ENCODE results near the gene NTN5. TPM values are rescaled to one million over a fixed set of nuclear protein-coding genes. Genes with fewer than 3 reads are reported as not detected.

NTN5 gene
- total and polyA plus RNA-seq, 2 experiments from 2014 or later = 0.52 to 0.94 TPM

- no peaks in the 10 kb centered on the region for H3K9me2 ChIP-seq (ENCODE audit: insufficient read depth)
- H3K36me3 ChIP-seq (ENCODE audit: insufficient read depth) = no peaks in the 10 kb centered on the region
- H3K36me3 Mint-ChIP-seq (ENCODE audit: low read depth) = no peaks in the 10 kb centered on the region; the same call in 2 of the 3 replicates
- H3K27me3 Mint-ChIP-seq (ENCODE audit: insufficient read depth, low read depth, poor library complexity) = peaks cover 20% of the 10 kb centered on the region
- H3F3A ChIP-seq (replicated peaks; ENCODE audit: low read depth) = no peaks in the 10 kb centered on the region
- H3K4me2 ChIP-seq = no peak overlapping the region
- no peak for TF ChIP-seq POLR2AphosphoS5 (IDR thresholded peaks at IDR 0.05; ENCODE audit: low read depth)
- TF ChIP-seq CTCF (conservative IDR thresholded peaks at IDR 0.05; ENCODE audit: low read depth in 2 of 2) = no peak
- TF ChIP-seq STAT1 (IDR thresholded peaks at IDR 0.05; ENCODE audit: unreplicated experiment) = no peak
- no peak for TF ChIP-seq ZNF331 (CRISPR knock-in tag; IDR thresholded peaks at IDR 0.05; ENCODE audit: low read depth)
- TF ChIP-seq ETS1 (IDR thresholded peaks at IDR 0.05) = no peak
- TF ChIP-seq JUNB (IDR thresholded peaks at IDR 0.05; ENCODE audit: unreplicated experiment) = no peak
- TF ChIP-seq REST (IDR thresholded peaks at IDR 0.05; ENCODE audit: unreplicated experiment) = no peak
- TF ChIP-seq EZH2 (IDR thresholded peaks at IDR 0.05; ENCODE audit: low read depth, unreplicated experiment) = no peak
- TF ChIP-seq NANOG (IDR thresholded peaks at IDR 0.05; ENCODE audit: borderline replicate concordance) = no peak
- TF ChIP-seq ZNF114 (CRISPR knock-in tag; IDR thresholded peaks at IDR 0.05) = no peak
- TF ChIP-seq CREB1 (CRISPR knock-in tag; IDR thresholded peaks at IDR 0.05; ENCODE audit: low read depth) = no peak
- H3K27ac ChIP-seq (ENCODE audit: low read depth) = no peak overlapping the region
- H3K4me3 Mint-ChIP-seq = no peak overlapping the region
- peaks cover 33% of the 10 kb centered on the region for H3K4me1 Mint-ChIP-seq
- ATAC-seq (no peak), DNase-seq (ENCODE audit: low spot score) (no peak)
- H3K4me1 ChIP-seq (ENCODE audit: insufficient read depth) = peaks cover 23% of the 10 kb centered on the region
- H2AFZ ChIP-seq = no peak overlapping the region
- H4K20me1 ChIP-seq (replicated peaks; ENCODE audit: insufficient read depth) = no peaks in the 10 kb centered on the region
- H3K79me2 ChIP-seq (replicated peaks; ENCODE audit: insufficient read depth) = no peaks in the 10 kb centered on the region
- no peaks in the 10 kb centered on the region for H3K27me3 ChIP-seq (ENCODE audit: insufficient read depth)
- H3K27ac Mint-ChIP-seq = no peak overlapping the region
- peaks cover 9% of the 10 kb centered on the region; the same call in 2 of the 3 replicates for H3K9me3 Mint-ChIP-seq
- no peak overlapping the region for H3K4me3 ChIP-seq
Measured at GRCh38 chr19:48670699-48671445, 1.9 kb downstream of the NTN5 start.
